ENCODE measurements around the gene KRT1.
"Not testable (repeated sequence)": the region's sequence is repeated elsewhere in the genome, so short reads cannot be mapped to it uniquely, and the experiment has no call there.

Gene KRT1

GRCh38 chr12:52681526-52682380, 1.5 kb upstream of the KRT1 start:
- no peak for DNase-seq (ENCODE audit: low spot score)

GRCh38 chr12:52679875-52680274, 332 bp downstream of the KRT1 start:
- DNase-seq (ENCODE audit: low spot score): no peak

DNA sequence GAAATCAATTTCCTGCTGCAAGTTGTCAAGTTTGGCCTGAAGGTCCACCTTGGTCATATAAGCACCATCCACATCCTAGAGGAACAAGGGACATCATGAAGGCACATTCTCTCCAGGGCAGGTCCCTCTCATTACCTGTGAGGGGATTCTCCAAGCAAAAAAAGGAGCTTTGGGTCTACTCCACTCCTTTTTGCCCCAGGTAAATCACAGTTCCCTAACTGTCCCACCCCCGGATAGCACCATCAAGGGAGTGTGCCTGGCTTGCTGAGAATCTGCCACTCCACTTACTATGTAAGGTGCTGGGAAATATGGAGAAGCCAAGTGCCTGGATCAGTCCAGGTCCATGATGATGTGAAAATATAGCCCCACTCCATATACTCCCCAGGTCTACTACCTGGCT, 2.5 kb downstream of the KRT1 start:
- no peak for DNase-seq (ENCODE audit: low spot score)

- DNase-seq (ENCODE audit: low spot score): no peak
Observed at GRCh38 chr12:52677126-52677525, 3.1 kb downstream of the KRT1 start.

DNA sequence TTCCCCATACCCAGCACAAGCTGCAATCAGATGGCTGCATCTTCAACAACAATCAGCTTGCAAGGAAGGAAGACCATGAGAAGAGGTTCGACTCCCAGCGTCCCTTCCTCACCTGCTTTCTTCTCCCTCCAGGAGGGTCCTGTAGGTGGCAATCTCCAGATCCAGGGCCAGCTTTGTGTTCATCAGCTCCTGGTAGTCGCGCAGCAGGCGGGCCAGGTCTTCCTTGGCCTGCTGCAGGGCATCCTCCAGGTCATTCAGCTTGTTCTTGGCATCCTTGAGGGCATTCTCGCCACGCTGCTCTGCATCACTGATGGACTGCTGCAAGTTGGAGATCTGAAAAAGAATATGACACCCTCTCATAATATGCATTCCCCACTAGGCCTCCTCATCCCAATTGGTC, 4.0 kb downstream of the KRT1 start:
- no peak for DNase-seq (ENCODE audit: low spot score)

GRCh38 chr12:52675301-52675701, 4.9 kb downstream of the KRT1 start:
- no peak for DNase-seq (ENCODE audit: low spot score)

GRCh38 chr12:52674433-52674775, 5.8 kb downstream of the KRT1 start:
- DNase-seq (ENCODE audit: low spot score): no peak

- no peak for DNase-seq (ENCODE audit: low spot score)
Observed at GRCh38 chr12:52673713-52674432, 6.3 kb downstream of the KRT1 start.

DNA sequence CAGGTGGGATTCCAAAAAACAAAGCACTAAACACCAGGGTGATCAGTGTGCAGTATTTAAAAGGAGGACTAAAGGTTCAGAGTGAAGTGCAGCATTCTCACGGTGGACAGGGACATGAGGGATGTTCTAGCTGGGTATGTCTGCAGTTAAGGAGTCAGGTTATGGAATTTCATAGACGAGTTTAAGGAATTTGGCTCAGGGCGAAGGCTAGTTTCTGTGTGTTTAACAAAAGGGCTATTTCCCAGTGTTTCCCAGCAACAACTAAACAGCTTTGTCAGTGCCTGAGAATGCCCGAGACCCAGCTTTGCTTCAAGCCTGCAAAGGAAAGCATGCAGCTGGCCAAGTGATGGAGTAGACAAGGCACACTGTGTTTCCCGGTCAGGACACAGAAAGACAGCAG, 7.0 kb downstream of the KRT1 start:
- DNase-seq (ENCODE audit: low spot score): no peak

DNA sequence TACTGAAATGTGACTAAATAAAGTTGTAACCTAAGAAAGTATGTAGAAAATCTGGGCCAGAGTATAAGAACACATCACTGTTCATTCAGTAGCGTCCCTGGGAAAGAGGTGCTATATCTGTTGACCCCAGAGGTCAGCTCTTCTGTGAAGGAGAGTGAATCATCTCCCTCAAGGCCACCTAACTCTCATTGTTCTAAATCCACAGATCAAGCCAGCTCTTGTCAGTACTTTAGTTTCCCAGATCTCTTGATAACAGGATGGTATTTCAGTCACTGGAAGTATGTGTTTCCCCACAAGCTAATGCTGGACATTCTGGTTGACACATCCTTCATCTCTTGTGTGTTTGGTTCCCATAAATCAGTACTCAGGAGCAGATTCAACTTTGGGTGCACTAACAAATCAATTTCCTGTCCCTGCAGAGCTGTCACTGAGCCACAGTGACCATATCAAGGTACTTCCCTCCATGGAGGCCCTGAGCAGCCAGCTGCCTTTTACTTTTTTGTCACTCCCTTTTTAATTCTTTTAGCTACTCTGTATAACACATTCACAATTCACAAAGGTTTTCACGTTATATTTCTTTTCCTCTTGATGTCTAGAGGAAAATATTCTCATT, 7.8 kb downstream of the KRT1 start:
- no peak for DNase-seq (ENCODE audit: low spot score)

- DNase-seq (ENCODE audit: low spot score): no peak
Observed at GRCh38 chr12:52670961-52671360, 9.2 kb downstream of the KRT1 start.

DNA sequence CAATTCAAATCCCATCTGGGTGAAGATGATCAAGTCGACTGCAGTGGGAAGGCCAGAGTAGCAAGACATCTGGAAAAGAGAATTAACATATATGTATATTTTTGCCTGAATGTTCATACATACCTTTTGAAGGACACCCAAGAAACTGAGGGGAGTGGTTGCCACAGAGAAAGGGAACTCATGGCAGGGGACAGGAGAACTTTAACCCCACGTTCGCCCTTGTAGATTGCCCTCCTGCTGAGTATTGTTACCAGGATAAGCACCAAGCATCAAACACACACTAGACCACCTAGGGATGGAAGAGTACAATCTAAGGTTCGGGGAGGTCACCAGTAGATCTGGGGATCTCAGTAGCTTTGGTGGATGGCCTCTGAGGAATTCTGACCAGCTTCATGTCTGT, 9.7 kb downstream of the KRT1 start:
- DNase-seq (ENCODE audit: low spot score): no peak

GRCh38 chr12:52669941-52670340, 10.3 kb downstream of the KRT1 start:
- DNase-seq (ENCODE audit: low spot score): not testable (repeated sequence)

GRCh38 chr12:52669426-52669825, 10.8 kb downstream of the KRT1 start:
- no peak for DNase-seq (ENCODE audit: low spot score)

DNA sequence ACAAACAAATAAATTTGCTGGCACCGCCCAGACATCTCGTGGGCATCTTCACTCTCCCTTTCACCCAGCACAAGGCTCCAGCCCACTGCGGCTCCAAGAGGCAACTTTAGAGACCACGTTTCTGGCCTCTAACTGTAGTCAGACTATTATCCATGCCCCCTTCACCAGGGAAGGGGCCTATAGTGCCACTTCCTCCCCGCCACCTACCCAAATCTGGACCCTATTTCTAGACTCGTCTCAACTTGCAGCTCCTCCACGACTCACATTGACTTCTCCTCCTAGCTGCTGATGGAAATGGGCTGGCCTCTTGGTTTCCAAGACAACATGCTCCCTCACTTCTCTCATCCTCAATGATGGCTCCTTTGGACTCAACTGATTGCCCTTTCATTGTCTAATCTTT, 12.3 kb downstream of the KRT1 start:
- DNase-seq (ENCODE audit: low spot score): no peak

DNA sequence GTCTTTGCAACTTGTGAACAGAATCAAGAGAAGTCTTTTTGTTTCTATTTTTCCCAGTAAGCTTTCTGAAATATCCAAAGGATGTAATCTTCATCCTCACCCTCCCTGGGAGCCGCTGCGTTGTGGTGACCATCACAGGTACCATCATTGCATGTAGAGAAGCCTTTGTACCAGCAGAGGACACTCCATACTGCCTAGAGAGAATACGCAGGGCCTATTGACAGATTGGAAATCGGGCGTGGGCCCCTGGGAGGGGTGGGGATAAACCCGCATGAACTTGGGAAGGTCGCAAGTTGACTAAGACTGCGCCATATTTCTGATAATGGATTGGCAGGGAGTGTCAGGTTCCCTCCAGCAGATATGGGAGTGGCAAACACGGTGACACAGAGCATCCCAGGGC, 12.7 kb downstream of the KRT1 start:
- DNase-seq (ENCODE audit: low spot score): no peak

DNA sequence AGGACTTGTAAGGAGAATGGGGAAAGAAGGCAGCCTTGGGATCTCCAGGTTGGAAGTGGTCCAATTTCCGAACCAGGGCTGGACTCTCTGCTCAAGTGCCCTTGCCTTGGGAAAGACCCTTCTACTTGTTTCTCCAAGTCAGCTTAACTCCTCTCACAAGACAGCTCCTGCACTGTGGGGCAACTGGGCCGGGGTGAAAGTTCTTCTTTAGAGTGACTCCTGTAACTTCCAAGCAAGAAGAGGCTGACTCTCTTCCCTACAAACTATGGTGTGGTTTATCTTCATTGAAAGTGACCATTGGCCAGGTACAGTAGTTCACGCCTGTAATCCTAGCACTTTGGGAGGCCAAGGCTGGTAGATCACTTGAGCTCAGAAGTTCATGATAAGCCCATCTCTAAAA, 13.7 kb downstream of the KRT1 start:
- DNase-seq (ENCODE audit: low spot score): no peak

GRCh38 chr12:52663420-52663819, 16.8 kb downstream of the KRT1 start:
- DNase-seq (ENCODE audit: low spot score): no peak

DNA sequence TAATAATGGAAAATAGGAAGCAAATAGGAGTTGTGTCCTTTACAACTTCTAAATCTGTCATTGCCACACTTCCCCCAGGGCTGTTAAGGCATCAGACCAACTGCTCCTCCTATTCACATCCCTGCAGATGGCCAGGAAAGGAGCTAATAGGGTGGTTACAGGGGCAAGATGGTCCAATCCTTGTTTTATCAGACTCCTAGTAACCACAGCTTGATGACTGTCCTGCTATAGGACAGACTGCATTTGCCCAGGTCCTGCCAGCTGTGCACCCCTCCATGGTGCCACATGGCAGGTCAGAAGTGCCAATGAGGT, 17.3 kb downstream of the KRT1 start:
- DNase-seq (ENCODE audit: low spot score): no peak

DNA sequence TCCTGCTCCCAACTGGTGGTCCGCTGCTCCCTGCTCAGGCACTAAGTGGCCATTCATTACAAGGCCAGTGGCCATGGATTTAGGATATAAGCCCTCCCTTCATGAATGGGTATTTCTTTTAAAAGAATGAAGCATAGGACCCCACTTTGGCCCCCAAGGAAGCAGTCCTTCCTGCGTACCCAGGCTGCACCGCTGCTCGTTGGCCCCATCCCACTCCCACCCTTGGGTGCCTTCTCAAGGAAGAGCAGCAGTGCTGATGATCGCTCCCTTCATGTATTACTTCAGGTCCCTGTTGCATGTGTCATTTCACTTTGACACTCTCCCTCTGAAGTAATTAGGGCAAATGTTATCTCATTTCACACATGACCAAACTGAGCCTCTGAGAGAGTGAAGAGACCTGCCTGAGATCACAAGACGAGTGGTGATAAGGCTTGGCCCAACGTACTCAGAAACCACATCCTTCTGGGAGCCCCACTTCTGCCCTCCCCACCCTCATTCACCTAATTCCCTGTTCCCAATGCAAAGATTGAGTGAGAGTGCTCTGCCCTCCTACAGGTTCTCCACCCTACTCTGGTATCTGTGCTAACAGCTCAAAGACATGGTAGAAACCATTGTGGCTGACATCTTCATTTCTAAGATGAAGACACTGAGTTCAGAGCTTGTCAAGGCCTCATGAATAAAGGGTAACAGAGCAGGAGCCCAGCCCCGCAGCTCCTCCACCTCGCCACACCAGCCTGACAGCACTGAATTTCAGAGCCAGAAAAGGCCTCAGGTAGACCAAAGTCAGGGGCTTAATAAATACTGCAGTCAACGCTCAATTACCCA, 17.9 kb downstream of the KRT1 start:
- DNase-seq (ENCODE audit: low spot score): no peak

- no peak for DNase-seq (ENCODE audit: low spot score)
Observed at GRCh38 chr12:52661668-52662067, 18.5 kb downstream of the KRT1 start.

DNA sequence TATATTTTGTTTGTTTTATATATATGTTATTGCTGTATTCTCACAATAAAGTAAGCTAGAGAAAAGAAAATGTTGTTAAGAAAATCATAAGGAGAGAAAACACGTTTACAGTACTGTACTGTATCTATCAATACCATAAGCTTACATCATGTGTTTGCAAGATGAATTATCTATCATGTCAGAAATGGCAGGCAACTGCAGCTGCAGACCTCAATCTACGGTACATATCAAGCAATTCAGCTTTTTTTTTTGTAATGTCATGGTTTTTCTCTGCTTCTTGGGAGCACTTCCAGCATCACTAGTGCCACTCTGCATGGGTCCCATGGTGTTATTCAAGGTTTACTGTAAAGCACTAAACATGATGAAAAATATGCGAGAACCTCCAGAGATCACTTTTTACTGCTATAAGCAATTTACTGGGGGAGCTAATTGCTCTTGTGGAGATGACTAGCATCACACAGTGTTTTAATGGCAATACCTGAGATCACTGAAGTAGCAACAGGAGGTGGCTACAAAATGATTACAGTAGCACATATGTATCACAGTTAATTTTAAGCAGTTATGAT, 19.2 kb downstream of the KRT1 start:
- DNase-seq (ENCODE audit: low spot score): no peak

Measured in AG08395 (cell line).